Putamen (tissue), 1 donor: ENCODE results near the gene STIM1.
A peak's percentile ranks its signal among the peaks of the same experiment; 100 is the strongest.
"Not testable (repeated sequence)": the region's sequence is repeated elsewhere in the genome, so short reads cannot be mapped to it uniquely, and the experiment has no call there.

Source experiments
- DNase-seq: peaks from one replicate; pipeline ENCODE4 v3.0.0-alpha.2; 2016; ENCODE audit warnings: low spot score

Gene STIM1

DNA sequence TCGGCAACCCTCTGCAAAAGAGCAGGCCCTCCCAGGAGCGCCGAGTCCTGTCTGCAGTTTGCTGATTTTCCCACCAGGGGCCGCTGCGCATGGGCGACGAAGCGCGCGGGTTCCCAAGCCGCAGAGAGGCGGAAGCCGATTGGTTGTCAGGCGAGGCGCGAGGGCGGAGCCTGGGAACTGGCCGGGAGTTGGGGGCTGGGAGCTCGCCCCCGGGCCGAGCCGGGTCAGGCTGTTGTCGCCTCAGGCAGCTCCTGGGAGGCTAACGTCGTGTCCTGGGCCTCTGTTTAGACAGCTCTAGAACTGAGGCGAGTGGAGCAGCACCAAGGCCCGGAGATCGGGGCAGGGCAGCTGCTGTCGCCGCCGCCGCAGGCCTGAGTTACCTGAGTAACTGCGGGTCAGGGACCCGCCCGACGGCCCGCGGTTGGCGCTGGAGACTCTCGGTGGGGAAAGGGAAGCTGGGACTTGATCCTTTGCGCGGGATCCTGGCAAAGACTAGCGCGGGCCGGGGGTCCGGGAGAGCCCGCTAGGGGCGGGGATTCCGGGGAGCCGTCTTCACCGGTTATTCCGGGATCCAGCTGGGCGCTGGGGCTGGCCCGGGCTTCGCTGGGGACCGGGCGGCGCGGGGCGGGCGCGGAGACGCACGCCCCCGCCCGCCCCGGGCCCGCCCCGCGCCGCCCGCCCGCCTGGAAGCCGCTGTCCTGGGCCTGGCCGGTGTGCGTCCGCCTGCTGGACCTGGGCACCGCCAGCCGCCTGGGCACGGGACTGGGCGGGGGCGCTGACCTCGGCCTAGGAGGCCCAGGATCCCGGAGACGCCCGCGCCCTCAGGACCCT, at the start of gene STIM1:
Gene STIM1 (plus strand): TSS at position 688 of the 831 bp plus-strand sequence. CDS start 607 bp downstream, outside the sequence.
- DNase-seq: peak; percentile 92

DNA sequence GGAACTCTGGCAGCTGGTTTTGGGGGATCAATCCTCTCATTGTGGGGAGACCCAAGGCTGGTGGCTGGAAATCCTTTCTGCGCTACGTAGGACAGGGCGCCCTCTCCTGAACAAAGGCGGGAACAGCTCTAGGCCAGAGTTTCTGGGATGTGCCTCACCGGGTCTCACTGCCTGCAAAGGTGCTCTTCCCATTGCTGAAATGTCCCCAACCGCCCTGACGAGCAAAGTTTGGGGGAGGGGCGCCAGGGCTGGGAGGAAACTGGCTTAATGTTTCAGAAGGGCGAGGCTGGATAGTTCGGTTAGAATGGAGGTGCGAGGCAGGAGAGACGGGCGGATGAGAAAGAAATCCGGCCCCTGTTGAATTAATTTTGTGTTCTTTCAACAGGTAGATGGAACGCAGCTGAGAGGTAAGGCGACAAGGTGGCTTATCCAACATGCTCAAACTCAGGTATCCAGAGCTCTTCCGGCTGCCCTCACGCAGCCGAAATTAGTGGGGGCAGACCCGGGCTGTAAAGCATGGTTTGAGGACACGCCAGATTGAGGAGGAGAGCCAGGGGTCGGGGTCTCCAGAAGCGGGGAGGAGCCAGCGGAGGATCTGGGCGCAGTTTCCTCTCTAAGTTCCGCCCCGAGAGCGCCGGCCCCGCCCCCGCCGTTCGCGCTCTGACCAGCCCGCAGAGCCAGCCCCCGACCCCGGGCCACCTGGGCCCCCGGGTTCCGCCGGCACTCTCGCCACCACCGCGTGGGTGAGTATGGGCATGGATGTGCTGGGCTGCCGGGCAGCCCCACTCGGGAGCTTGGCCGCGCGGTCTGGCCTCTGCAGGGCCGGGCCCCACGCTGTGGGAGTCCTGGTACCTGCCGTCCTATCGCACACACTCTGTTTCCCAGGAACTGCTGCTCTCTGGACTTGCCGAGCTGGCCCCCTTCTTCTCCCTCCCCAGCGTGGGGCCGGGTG, 47.3 kb upstream of the STIM1 start, which contains the start of gene PGAP2:
Gene PGAP2 (plus strand): TSS at position 652 of the 952 bp plus-strand sequence. CDS start 2,700 bp downstream, outside the sequence.
- no peak for DNase-seq

DNA sequence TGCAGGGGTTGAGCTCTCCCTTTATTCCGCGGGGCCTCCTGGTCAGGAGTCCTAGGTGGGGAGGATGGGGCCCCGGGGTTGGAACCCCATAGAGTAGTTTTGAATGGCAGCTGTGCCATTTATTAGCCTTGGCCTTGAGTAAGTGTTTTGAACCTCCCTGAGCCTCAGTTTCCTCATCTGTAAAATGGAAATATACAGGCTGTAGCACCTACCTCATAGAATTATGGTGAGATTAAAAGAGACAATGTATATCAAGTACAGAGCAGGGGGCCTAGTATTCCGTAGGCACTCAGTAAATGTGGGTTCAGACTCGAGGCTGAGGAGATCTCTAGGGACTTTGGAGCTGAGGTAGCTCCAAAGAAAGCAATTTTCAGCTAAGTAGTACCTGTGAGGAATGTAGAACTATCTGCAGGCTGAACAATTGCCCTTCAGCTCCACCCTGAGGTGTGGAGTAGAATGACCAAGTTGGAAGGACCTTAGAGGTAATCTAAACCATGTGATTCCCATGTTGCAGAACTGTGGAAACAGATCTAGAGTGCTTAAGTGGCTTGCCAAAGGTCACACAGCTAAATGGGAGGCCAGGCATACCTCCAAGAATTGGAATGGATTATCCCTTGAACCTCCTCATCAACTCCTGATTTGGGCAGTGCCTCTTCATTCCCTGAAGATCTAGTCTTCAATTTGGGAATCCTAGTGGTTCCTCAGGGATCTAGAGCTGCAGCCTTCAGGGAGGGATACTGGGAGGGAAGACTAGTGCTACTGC, 46.4 kb upstream of the STIM1 start:
- DNase-seq: no peak

DNA sequence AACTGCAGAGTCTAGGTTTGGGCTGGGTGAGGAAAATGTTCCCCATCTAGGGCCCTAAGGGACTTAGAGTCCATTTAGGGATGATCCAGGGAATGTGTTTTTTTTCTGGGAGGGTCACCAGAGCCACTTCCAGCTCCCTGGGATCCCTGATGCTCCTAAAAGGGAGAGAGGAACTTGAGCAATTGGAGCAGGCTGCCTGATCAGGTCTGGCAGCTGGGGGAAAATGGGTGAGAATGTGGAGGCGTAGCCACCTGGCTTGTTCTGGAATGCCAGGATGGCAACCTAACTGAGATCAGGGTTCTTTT, 45.9 kb upstream of the STIM1 start:
- DNase-seq: no peak

DNA sequence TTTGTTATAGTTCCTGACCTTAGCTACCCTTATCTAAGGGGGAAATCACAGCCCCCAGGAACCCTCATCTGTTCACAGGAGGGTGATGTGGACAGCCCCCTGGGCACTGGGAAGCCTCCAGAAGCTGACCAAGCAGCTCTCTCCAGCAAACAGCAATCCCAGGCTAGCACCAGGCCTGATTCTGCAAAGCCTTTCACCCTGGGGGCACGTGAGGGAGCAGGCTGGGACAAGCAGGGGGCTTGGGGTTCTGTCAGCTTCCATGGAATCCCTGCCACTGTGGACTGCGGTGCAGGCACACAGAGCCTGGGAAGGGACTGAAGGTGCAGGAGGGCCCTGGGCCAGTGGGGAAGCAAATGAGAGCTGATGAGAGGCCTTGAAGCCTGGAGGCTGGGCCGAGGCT, 45.0 kb upstream of the STIM1 start:
- DNase-seq: no peak

DNA sequence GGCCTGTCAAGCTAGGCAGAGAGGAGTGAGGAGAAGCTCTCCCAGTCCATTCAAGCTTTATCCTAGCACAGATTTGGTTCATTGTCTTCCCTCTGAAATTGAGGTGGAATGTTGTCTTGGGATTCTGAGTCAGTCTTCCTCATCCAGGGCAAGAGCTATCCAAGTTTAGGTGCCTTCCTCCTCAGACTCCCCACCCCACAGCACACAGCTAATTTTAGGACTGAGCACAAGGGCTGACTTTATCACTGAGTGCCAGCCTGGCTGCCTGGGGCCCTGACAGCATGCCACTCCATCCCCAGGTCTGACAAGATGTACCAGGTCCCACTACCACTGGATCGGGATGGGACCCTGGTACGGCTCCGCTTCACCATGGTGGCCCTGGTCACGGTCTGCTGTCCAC, 44.5 kb upstream of the STIM1 start:
- DNase-seq: no peak

DNA sequence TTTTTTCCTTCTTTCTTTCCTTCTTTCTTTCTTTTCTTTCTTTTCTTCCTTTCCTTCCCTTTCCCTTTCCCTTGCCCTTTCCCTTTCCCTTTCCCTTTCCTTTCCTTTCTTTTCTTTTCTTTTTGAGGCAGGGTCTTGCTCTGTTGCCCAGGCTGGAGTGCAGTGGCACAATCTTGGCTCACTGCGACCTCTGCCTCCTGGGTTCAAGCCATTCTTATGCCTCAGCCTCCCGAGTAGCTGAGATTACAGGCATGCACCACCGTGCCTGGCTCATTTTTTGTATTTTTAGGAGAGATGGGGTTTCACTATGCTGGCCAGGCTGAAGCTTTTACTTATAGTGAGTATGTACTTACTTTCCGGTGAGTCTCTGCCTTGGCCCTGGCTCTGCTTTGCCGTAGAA, 40.6 kb upstream of the STIM1 start:
- not testable (repeated sequence) for DNase-seq

DNA sequence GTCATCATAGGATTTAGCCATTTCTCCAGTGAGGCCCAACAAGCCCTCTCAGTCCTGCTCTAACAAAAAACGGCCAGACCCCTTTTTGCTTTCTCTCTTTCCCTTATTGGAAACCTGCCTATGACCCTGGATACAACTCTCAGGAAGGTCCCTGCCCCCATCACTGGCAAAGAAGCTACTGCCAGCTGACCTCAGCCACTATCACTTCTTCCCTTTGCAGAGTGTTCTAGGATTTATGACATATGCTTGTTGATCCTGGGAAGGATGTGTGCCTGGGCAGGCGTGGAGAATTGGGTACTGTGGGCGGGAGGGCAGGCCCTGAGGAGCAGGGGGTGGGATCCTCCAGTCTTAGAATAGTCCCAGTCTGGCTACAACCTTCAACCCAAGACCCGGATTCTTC, 39.6 kb upstream of the STIM1 start:
- no peak for DNase-seq

DNA sequence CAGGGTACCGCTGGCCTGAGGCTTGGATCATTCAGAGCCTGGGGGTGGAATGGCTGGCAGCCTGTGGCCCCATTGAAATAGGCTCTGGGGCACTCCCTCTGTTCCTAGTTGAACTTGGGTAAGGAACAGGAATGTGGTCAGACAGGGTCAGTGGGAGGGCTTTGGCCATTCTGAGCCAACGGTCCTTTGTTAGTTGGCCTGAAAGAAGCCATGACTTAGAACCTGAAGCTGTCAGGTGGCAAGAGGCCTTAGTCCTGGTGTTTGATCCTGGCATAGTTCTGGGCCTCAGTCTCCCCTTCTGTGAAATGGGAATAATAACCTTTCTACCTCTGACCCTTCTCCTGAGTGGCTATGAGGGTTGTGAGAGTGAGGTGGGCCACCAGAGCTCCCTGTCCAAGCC, 38.8 kb upstream of the STIM1 start:
- DNase-seq: no peak

DNA sequence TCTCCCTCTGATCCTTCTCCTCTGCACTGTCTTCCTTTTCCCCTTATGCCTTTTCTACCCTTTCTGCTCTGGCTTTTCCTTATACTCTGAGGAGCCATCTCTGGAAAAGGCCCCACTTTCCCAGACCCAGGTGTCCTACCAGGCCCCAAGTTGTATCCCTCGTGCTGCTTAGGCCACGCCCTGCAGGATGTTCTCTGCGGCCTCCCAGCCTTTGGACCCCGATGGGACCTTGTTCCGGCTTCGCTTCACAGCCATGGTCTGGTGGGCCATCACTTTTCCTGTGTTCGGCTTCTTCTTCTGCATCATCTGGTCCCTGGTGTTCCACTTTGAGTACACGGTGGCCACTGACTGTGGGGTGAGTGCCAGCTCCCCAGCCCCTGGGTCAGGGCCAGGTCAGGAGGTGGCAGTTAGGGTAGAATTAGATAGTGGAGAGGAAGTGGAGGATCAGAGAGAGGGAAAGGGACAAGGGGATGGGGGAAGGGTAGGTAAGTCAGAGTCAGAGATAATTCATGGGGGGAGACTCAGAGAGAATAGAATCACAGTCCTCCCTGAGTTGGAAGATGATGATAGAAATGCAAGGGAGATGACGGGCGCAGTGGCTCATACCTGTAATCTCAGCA, 38.2 kb upstream of the STIM1 start:
- DNase-seq: no peak

DNA sequence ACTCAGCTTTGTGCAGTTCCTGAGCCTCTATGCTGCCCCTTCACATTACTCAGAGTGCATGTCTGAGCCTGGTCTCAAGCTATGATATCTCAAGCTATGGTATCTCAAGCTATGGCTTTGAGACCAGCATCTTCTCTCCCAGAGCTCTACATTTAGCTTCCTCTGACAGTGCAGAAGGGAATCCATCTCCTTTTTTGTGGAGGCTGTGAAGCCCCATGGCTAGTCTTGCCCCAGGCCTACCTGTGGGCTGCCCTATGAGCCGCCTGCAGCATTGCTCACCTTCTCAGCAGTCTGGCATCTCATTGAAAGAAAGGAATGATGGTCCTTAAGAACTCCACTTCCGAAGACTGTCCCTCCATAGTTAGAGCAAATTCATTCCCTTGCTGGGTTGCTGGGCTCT, 34.5 kb upstream of the STIM1 start:
- no peak for DNase-seq

DNA sequence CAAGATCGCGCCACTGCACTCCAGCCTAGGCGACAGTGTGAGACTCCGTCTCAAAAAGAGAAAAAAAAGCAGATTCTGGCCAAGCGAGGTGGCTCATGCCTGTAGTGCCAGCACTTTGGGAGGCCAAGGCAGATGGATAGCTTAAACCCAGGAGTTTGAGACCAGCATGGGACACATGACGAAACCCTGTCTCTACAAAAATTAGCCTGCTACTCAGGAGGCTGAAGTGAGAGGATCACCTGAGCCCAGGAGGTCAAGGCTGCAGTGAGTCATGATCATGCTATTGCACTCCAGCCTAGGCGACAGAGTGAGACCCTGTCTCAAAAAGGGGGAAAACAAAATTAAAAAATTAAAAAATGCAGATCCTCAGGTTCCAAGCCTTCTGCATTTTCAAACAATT, 33.2 kb upstream of the STIM1 start:
- DNase-seq: no peak

DNA sequence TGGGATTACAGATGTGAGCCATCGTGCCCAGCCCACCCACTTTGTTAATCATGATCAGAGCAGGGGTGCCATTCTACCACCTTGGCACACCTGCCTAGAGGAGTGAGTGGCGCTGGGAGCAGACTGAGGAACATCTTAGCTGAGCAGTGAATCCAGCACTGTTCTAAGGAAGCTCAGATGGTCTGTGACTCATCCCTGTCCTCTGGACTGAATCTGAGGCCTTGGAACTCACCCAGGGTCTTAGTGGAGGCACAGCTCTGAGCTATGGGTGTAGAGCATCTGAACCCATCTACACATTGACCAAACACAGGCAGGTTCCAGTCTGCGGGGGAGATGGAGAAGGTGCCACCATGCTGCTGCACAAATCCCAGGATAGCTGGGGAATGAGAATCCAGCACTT, 32.2 kb upstream of the STIM1 start:
- no peak for DNase-seq

DNA sequence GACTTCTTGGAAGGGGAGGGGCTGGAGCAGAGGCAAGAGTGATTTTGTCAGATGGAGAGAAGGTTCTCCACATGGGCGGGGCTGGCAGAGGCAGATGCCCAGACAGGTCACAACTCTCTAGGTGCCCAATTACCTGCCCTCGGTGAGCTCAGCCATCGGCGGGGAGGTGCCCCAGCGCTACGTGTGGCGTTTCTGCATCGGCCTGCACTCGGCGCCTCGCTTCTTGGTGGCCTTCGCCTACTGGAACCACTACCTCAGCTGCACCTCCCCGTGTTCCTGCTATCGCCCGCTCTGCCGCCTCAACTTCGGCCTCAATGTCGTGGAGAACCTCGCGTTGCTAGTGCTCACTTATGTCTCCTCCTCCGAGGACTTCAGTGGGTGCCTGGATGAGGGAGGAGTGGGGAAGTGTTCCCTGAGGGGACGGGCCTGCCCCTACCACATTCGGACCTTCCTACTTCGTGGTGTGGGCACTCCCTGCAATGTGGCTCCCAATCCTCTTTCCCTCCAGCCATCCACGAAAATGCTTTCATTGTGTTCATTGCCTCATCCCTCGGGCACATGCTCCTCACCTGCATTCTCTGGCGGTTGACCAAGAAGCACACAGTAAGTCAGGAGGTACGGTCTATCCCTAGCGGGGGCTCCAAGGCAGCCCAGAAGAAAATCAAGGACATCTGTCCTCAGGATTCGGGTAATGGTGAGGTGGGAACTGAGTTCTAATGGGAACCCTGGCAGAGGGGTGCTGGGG, 31.5 kb upstream of the STIM1 start:
- DNase-seq: no peak

DNA sequence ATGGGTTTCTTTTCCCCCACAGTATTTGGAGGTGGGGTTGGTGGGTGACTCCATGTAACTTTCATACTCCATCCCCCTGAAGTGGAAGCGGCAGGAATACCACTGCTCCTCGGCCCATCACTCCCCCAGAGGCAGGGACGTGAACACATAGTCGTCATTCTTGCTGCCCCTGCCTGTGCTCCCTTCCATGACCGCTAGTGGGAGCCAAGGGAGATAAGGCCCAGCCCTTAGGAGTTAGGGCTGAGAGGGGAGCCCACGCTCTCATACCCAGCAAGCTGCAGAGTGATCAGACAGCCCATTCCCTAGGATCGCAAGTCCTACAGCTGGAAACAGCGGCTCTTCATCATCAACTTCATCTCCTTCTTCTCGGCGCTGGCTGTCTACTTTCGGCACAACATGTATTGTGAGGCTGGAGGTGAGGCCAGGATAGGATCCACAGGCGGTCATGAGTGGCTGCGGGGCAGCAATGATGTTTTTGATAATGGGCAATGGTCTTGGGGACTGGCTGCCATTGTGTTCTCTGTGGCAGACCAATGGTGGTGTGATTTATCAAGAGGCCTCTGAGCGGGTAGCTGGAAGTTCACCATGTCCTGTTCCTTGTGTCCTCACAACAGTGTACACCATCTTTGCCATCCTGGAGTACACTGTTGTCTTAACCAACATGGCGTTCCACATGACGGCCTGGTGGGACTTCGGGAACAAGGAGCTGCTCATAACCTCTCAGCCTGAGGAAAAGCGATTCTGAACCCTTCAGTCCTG, 30.6 kb upstream of the STIM1 start:
- peak; percentile 73 for DNase-seq

DNA sequence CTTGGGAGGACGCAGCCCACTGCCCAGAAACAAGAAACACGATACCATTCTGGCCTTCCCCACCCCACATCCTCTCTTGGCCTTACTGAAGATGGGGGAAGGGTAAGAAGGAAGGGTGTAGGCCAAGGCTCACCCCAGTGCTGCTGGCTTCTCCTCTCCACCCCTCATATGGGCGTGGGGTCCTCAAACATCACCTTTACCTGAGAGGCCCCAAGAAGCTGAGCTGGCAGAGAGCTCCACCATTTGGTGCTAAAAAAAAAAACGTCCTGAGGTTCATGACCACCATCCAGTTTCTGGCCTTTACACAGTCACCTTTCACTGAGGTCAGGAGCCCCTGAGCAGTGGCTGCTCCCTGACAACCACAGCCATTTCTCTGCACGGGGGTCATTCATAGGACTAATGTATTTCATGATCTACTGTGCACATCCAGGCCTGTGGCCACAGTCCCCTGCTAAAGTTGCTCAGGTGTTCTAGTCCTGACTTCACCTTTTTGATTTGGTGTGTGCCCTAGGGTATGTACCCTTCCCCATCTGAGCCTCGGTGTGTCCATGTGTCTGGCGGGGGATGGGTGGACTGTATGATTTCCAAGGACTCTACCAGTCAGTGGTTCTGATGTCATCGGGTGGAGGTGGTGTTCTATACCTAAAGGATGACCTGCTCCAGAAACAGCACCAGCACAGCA, 29.9 kb upstream of the STIM1 start:
- DNase-seq: no peak

DNA sequence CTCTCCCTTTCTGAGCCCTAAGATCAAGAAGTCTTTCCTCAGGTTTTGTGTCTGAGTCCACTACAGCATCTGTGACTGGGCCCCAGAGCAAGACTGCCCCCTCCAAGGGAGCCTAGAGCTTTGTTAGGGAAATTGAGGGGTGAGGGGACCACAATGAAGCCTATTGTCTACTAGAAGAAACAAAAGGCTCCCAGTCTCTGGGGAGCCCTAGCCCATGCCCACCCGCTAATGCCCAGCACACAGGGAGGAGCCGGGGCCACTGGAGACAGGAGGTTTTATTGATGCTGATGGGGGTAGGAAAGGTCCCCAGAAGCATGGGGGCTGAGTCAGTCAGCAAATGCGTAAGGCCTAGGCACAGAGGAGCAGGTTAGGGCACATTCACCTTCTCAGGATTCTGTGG, 28.7 kb upstream of the STIM1 start:
- peak; percentile 97 for DNase-seq

DNA sequence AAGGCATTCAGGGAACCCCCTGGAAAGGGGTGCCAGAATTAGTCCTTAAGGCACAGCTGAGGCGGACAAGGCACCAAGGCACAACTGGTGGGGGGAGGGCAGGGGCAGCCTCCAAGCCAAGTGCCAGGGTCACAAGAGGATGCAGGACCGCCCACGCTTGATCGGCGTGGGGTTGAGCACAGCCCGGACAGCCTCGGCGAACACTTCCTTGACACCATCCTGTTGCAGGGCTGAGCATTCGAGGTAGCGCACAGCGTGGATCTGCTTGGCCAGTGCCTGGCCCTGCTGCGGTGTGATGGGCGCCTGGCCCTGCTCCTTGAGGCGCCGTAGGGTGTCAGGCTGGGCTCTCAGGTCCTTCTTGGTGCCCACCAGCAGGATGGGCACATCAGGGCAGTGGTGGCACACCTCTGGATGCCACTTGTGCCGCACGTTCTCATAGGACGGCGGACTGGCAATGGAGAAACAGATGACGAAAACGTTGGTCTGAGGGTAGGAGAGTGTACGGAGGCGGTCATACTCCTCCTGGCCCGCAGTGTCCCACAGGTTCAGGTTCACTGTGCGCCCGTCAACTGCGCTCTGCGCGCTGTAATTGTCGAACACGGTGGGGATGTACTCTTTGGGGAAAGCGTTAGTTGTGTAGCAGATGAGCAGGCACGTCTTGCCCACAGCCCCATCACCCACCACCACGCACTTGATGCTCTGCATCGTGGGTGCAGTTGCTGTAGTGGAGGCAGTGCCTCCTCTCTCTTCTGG, 27.9 kb upstream of the STIM1 start:
- DNase-seq: no peak

DNA sequence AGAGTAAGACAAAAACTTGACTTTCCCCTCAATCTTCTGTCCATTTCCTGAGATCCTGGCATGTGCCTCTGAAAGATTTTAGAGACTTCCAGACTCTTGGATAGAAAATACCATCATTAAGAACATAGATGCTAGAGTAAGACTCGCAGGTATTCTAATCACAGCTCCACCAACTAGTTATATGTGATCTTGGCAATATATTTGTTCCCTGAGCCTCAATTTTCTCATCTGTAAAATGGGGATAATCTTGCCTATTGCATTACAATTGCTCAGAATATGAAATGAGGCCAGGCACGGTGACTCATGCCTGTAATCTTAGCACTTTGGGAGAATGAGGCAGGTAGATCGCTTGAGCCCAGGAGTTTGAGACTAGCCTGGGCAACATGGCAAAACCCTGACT, 25.4 kb upstream of the STIM1 start:
- DNase-seq: no peak
